Right lobe of liver (tissue), 6 donors: ENCODE measurements around the gene BAG5. TPM values are rescaled to one million over a fixed set of nuclear protein-coding genes. Genes with fewer than 3 reads are reported as not detected.
A peak's percentile ranks its signal among the peaks of the same experiment; 100 is the strongest.
"Not testable (repeated sequence)": the region's sequence is repeated elsewhere in the genome, so short reads cannot be mapped to it uniquely, and the experiment has no call there.

Experiments
- ATAC-seq, 4 donors: fragments of 200-7000 bp; cut with Tn5 transposase; one replicate each; pipeline ENCODE4 v1.9.1; 2020; ENCODE audit warnings: mild to moderate bottlenecking in 4 of 4, moderate library complexity in 4 of 4
- DNase-seq, 3 donors: peaks; one replicate each; pipeline ENCODE4 v3.0.0-alpha.2; 2020
- H3K27ac ChIP-seq, 3 donors: fragments of 200-600 bp; one replicate each; pipeline ENCODE4 v1.8.0; 2022
- H3K27me3 ChIP-seq, 2 donors: fragments of 200-600 bp; one replicate each; pipeline ENCODE4 v1.8.0; 2022
- H3K36me3 ChIP-seq, 4 donors: fragments of 200-600 bp; sonication (generic) in 1 of 4; one replicate each; pipeline versions ENCODE4 v1.5.1 to v1.8.0; 2017 to 2022; ENCODE audit warnings: control low read depth in 1 of 4
- H3K4me1 ChIP-seq, 4 donors: fragments of 200-600 bp; sonication (generic) in 1 of 4; one replicate each; pipeline versions ENCODE4 v1.5.1 to v1.8.0; 2017 to 2022; ENCODE audit warnings: control low read depth in 1 of 4
- H3K4me3 ChIP-seq, 3 donors: fragments of 200-600 bp; one replicate each; pipeline ENCODE4 v1.8.0; 2022
- H3K9me3 ChIP-seq, 4 donors: fragments of 200-600 bp; sonication (generic) in 1 of 4; one replicate each; pipeline versions ENCODE4 v1.5.1 to v1.8.0; 2017 to 2022; ENCODE audit warnings: control low read depth in 1 of 4
- POLR2A ChIP-seq: fragments of 450-650 bp; IDR thresholded peaks from one replicate; pipeline ENCODE4 v1.6.1; 2017; ENCODE audit warnings: antibody characterized with exemption, mild to moderate bottlenecking
- WGBS: methylation state at CpG from one replicate; pipeline ENCODE4 v1.1.6; 2018; ENCODE audit warnings: low coverage, low lambda C conversion rate; ENCODE audit not compliant: insufficient coverage; ENCODE audit errors: missing lambda C conversion rate; 5-methylcytosine and 5-hydroxymethylcytosine counted together
- intact Hi-C, 2 donors: fragments of 100-400 bp; cut with DNase I; formaldehyde crosslinking; loops; one replicate each; pipeline versions ENCODE4 v1.11.2 to v1.14.1; 2022
- long read RNA-seq: library from polyadenylated mRNA; unstranded; transcript quantifications from one replicate; pipeline ENCODE4 v2.0.0, GENCODE V29; 2019
- total RNA-seq, 6 experiments: library from RNA; depleted of rRNA in 2 of 6; stranded (reverse); fragments of >200 nt in 2 of 6; fragmentation: NEBNext Ultra II Directional in 3 of 6; extraction: Animal tissue kit (Norgen Biotek cat#: 25700) in 3 of 6; gene quantifications; one replicate each; pipeline versions ENCODE4 v1.1.0 to v1.2.4, GENCODE V29; 2016 to 2023
- TF ChIP-seq, protein P1 (sequence below), 4 donors: fragments of 200-600 bp in 3 of 4; fragments of 450-650 bp in 1 of 4; IDR thresholded peaks; one replicate each; pipeline versions ENCODE4 v1.5.1 to v1.8.0; 2016 to 2022; ENCODE audit warnings: antibody characterized with exemption in 4 of 4, mild to moderate bottlenecking in 2 of 4
- donor health status: DM: no; HTN: yes; CAD: no.
- donor health status: DM: no; HTN: no; CAD: no.
- donor health status: DM: no; HTN: no; CAD: no.
- donor health status: DM: no; HTN: yes; CAD: no.
- donor health status: DM: no; HTN: yes; CAD: no.

The BAG5 gene, protein sequence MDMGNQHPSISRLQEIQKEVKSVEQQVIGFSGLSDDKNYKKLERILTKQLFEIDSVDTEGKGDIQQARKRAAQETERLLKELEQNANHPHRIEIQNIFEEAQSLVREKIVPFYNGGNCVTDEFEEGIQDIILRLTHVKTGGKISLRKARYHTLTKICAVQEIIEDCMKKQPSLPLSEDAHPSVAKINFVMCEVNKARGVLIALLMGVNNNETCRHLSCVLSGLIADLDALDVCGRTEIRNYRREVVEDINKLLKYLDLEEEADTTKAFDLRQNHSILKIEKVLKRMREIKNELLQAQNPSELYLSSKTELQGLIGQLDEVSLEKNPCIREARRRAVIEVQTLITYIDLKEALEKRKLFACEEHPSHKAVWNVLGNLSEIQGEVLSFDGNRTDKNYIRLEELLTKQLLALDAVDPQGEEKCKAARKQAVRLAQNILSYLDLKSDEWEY
- total RNA-seq, result 10 to 100 TPM in 4 of 6 experiments, 1 to 10 TPM in 2; 6.5 to 11.4 (median 10.9) TPM
- long read RNA-seq, full-length matches to known transcripts, result 6 of 7 reads
- long read RNA-seq, partial matches to known transcripts, result 0 of 7 reads
- long read RNA-seq, other reads (novel, unspliced or antisense), result 1 of 7 reads

DNA sequence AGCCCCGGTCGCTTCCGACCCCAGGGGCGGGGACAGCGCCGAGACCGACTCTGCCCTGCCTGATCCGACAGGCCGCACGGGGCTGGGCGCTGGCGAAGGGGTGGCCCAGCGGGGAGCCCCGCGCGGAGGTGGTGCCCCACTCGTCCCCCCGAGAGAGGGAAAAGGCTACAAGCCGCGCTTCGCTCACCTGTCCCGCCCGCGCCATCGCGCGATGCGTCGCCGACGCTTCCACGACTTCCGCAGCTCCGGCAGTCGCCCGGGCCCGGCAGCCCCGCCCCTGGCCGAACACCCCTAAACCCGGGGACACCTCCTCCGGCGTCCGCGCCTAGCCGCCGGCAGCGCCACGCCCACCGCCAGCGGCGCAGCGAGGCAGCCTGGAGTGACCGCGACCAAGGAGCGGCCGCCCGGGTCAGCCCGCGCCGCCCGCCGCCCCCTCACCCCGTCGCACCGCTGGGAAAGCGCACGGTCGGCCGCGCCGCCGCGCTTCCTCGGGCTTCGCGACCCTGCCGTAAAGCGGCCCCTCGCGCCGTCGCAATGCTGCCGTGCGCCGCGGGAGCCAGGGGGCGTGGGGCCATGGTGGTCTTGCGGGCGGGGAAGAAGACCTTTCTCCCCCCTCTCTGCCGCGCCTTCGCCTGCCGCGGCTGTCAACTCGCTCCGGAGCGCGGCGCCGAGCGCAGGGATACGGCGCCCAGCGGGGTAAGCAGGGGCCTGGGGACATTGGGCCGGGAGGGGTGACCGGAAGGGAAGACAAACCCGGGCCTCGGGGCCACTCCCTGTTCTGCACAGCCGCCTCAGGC lies at the start of gene BAG5, which contains the start of gene COA8:
Gene BAG5, minus strand, starts transcription at position 229 of the 797 bp plus-strand sequence. CDS start 1,493 bp downstream, outside the sequence.
Gene COA8, plus strand, starts transcription at position 532 of the 797 bp plus-strand sequence. Its CDS starts 42 bp downstream, at position 574.
- TF ChIP-seq, protein P1, sequence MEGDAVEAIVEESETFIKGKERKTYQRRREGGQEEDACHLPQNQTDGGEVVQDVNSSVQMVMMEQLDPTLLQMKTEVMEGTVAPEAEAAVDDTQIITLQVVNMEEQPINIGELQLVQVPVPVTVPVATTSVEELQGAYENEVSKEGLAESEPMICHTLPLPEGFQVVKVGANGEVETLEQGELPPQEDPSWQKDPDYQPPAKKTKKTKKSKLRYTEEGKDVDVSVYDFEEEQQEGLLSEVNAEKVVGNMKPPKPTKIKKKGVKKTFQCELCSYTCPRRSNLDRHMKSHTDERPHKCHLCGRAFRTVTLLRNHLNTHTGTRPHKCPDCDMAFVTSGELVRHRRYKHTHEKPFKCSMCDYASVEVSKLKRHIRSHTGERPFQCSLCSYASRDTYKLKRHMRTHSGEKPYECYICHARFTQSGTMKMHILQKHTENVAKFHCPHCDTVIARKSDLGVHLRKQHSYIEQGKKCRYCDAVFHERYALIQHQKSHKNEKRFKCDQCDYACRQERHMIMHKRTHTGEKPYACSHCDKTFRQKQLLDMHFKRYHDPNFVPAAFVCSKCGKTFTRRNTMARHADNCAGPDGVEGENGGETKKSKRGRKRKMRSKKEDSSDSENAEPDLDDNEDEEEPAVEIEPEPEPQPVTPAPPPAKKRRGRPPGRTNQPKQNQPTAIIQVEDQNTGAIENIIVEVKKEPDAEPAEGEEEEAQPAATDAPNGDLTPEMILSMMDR (IDR thresholded peaks at IDR 0.05), result peak in 1 of 4 donors; percentile 17
- TF ChIP-seq POLR2A, result peak; percentile 77
- H3K4me3 ChIP-seq, result peak within 1 kb of the TSS; percentile 97 to 99 (median 99)
- intact Hi-C loops, result no loop called here
- no peaks in the 10 kb centered on the region for H3K27me3 ChIP-seq
- no peaks in the 10 kb centered on the region for H3K9me3 ChIP-seq
- H3K27ac ChIP-seq, result peak within 1 kb of the TSS; percentile 97 to 99 (median 98)
- ATAC-seq, result peak; percentile 76 to 89 (median 82)
- H3K36me3 ChIP-seq, result peaks cover 0 to 15% (median 0%) of the 10 kb centered on the region in 4 donors
- peaks cover 0 to 36% (median 11%) of the 10 kb centered on the region in 4 donors for H3K4me1 ChIP-seq
- 0% methylated on average over 2 of the region's 109 CpGs for WGBS
- peak; percentile 90 to 93 (median 90) for DNase-seq

DNA sequence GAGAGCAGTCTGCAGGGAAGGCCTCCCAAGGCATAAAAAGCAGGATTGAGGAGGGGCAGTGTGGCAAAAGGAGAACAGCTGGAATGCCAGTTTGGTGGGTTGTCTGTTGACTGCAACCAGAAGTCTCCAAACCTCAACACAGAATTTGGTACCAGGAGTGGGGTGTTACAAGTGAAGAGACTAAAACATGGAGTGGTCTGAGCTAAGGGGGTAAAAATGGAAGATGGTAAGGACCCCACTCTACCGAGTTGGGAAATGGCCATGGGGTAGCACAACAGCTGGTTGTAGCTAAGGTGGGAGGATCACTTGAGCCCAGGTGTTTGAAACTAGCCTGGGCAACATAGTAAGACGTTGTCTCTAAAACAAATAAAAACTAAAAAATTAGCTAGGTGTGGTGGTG lies 48.8 kb upstream of the BAG5 start:
- Histone ChIP-seq H3K9me3 (peaks cover 0 to 6% (median 2%) of the 10 kb centered on the region in 4 donors), H3K27me3 (no peaks in the 10 kb centered on the region), H3K27ac (no peak overlapping the region), H3K36me3 (no peaks in the 10 kb centered on the region), H3K4me3 (no peak overlapping the region), H3K4me1 (no peaks in the 10 kb centered on the region)
- ATAC-seq, result no peak
- intact Hi-C loops, result no loop called here
- WGBS, result 33% methylated on average over 1 of the region's 2 CpGs
- no peak for DNase-seq
- TF ChIP-seq, protein P1 (IDR thresholded peaks at IDR 0.05), result no peak
- no peak for TF ChIP-seq POLR2A

DNA sequence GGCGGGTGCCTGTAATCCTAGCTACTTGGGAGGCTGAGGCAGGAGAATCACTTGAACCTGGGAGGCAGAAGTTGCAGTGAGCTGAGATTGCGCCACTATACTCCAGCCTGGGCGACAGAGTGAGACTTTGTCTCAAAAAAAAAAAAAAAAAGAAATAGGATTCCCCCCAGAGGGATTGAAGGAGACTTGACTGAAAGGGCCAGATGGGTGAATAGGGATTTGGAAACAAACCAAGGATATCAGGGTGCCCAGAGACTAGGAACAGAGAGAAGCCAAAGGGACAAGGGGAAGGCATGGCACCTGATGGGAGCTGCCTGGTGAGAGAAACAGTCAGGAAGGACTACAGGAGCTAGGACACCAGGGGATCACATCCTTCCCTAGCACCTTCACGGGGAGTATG lies 46.6 kb upstream of the BAG5 start:
- DNase-seq, intact Hi-C loops, H3K9me3 ChIP-seq, H3K27ac ChIP-seq, ATAC-seq, H3K36me3 ChIP-seq, H3K4me1 ChIP-seq, H3K4me3 ChIP-seq, H3K27me3 ChIP-seq: not testable (repeated sequence)
- WGBS, result 100% methylated on average over 1 of the region's 4 CpGs

DNA sequence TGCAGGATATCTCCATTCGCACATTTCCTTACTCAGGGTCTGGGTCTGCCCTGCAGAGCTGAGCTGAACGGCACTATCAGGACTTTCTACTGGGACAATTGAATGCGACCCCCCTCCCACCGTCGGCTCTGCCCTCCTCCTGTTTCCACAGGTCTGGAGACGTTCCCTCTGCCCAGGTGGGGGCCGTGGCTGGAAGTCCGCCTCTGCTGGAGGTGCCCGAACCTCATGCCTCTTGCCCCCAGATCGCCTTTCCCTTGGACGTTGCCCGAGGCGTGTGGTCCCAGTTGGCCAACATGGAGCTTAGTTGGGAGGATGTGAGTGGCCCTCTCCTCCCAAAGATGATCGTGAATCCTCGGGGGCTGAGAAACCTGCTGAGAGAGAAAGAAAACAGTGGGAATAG lies 45.4 kb upstream of the BAG5 start:
- peak in 3 of 4 donors; percentile 9 to 12 (median 12) for ATAC-seq
- DNase-seq, result no peak
- intact Hi-C loops, result no loop called here
- H3K27ac ChIP-seq, result no peak overlapping the region
- TF ChIP-seq POLR2A, result no peak
- TF ChIP-seq, protein P1 (IDR thresholded peaks at IDR 0.05), result no peak
- peaks cover 0 to 6% (median 2%) of the 10 kb centered on the region in 4 donors for H3K9me3 ChIP-seq
- H3K4me3 ChIP-seq, result no peak overlapping the region
- no peaks in the 10 kb centered on the region for H3K4me1 ChIP-seq
- H3K27me3 ChIP-seq, result no peaks in the 10 kb centered on the region
- WGBS, result 16% methylated on average over 8 of the region's 15 CpGs
- H3K36me3 ChIP-seq, result no peaks in the 10 kb centered on the region
